ENCODE measurements around the gene BMP6.

BMP6 gene

DNA sequence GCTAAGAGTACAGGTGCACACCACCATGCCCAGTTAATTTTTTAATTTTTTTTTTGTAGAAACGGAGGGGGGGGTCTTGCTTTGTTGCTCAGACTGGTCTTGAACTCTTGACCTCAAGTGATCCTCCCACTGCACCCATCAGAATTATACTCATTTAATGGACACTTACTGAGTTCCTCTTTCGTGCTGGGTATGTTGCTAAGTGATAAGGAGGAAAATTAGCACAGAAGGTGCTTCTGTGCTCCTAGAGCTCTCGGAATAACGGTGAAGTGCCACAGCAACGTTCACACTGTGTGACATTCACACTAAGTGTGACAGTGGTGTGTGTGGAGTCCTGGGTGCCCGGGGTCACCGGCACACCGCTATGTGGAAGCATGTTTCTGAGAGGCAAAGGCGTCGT lies 32.1 kb upstream of the BMP6 start:
- no peaks in the 10 kb centered on the region for H3K9me3 ChIP-seq (ENCODE audit: control insufficient read depth in 1 of 2, low read length in 2 of 2)
- H3K27ac ChIP-seq (ENCODE audit: low read length) = no peak overlapping the region
- no peaks in the 10 kb centered on the region for H3K36me3 ChIP-seq (ENCODE audit: control insufficient read depth in 1 of 2, insufficient read depth in 2 of 2, low read length in 2 of 2)
- H3K4me3 ChIP-seq (ENCODE audit: low read depth in 1 of 2, low read length in 2 of 2) = no peak overlapping the region
- no peaks in the 10 kb centered on the region for H3K4me1 ChIP-seq (ENCODE audit: control insufficient read depth in 1 of 2, insufficient read depth in 2 of 2, low read length in 2 of 2)
- H3K27me3 ChIP-seq (ENCODE audit: low read depth, low read length) = no peaks in the 10 kb centered on the region

DNA sequence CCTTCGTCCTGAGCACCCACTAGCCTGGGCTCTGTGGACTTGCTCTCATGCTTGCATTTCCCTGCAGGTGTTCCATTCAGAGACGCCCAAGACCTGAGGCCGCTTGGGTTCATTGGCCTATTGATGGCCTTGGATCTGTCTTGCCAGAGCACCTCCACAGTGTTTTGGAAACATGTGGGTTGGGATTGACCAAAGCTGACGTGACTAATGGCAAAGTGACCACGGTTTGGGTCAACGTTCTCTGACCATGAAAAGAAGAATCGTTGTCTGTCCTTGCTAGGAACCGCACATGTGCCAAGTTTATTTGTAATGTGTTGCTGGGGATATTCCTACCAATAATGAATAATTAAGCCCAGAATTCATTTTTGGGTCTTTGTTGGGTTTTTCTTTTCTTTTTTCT lies 29.8 kb upstream of the BMP6 start:
- H3K4me1 ChIP-seq (ENCODE audit: control insufficient read depth in 1 of 2, insufficient read depth in 2 of 2, low read length in 2 of 2) = no peaks in the 10 kb centered on the region
- H3K27me3 ChIP-seq (ENCODE audit: low read depth, low read length) = no peaks in the 10 kb centered on the region
- no peaks in the 10 kb centered on the region for H3K36me3 ChIP-seq (ENCODE audit: control insufficient read depth in 1 of 2, insufficient read depth in 2 of 2, low read length in 2 of 2)
- no peak overlapping the region for H3K4me3 ChIP-seq (ENCODE audit: low read depth in 1 of 2, low read length in 2 of 2)
- no peak overlapping the region for H3K27ac ChIP-seq (ENCODE audit: low read length)
- no peaks in the 10 kb centered on the region for H3K9me3 ChIP-seq (ENCODE audit: control insufficient read depth in 1 of 2, low read length in 2 of 2)

DNA sequence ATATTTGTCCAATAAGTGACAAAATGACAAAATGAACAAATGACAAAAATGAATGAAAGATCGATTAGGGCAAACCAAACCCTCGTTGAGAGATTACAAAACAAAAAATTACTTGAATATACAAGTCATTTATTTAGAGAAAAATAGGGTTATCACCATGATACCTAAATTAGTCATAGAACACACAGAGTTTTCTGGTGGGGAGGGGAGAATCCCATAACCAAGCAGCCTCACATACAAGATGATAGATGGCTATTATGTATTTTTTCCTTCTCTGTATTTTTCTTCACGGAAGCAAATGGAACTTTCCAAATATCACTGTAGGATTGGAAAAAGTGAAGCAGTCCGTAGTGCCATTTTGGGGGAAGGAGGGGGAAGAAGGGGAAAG lies 28.5 kb upstream of the BMP6 start:
- peak overlapping the region; percentile 21 for H3K27ac ChIP-seq (ENCODE audit: low read length)
- no peaks in the 10 kb centered on the region for H3K9me3 ChIP-seq (ENCODE audit: control insufficient read depth in 1 of 2, low read length in 2 of 2)
- H3K4me1 ChIP-seq (ENCODE audit: control insufficient read depth in 1 of 2, insufficient read depth in 2 of 2, low read length in 2 of 2) = no peaks in the 10 kb centered on the region
- no peaks in the 10 kb centered on the region for H3K27me3 ChIP-seq (ENCODE audit: low read depth, low read length)
- no peaks in the 10 kb centered on the region for H3K36me3 ChIP-seq (ENCODE audit: control insufficient read depth in 1 of 2, insufficient read depth in 2 of 2, low read length in 2 of 2)
- peak overlapping the region in 1 of 2 donors; percentile 1 for H3K4me3 ChIP-seq (ENCODE audit: low read depth in 1 of 2, low read length in 2 of 2)

DNA sequence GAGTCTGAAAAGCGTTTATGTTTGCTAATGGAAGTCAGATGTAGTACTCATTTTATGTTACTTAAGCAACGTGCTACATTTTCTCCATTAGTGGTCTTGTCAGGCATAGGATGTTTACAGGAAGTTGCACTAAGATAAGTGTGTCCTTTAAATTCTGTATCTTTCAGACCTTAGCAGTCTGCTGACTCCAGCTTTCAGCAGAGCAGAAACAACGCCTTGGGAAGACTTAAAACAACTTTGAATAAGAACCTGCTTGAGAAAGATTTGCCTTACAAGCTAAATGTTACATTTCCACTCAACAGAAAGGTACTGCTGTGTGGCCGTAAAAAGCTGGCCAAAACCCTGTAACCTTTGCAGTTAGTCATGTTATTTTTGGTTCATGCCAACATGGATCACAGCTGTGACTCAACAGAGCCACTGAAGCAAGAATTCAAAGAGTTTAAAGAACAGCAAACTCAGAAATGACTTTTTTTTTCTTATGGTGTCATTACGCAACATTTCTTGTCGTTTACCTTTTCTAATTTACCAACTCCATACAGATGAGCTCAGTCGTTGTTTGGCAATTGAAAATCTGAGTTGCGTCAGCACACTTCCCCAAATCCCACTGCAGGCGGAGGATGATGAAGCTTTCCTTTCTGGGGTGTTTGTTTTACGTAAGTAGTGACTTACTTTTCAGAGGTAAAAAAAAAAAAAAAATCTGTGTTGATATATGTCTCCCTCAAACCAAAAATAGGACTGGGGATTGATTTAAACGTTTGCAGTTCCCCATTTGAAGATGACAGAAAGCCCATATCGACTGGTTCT lies 27.9 kb upstream of the BMP6 start:
- H3K9me3 ChIP-seq (ENCODE audit: control insufficient read depth in 1 of 2, low read length in 2 of 2) = no peaks in the 10 kb centered on the region
- no peaks in the 10 kb centered on the region for H3K36me3 ChIP-seq (ENCODE audit: control insufficient read depth in 1 of 2, insufficient read depth in 2 of 2, low read length in 2 of 2)
- peak overlapping the region in 1 of 2 donors; percentile 1 for H3K4me3 ChIP-seq (ENCODE audit: low read depth in 1 of 2, low read length in 2 of 2)
- H3K4me1 ChIP-seq (ENCODE audit: control insufficient read depth in 1 of 2, insufficient read depth in 2 of 2, low read length in 2 of 2) = no peaks in the 10 kb centered on the region
- H3K27me3 ChIP-seq (ENCODE audit: low read depth, low read length) = no peaks in the 10 kb centered on the region
- peak overlapping the region; percentile 21 for H3K27ac ChIP-seq (ENCODE audit: low read length)

DNA sequence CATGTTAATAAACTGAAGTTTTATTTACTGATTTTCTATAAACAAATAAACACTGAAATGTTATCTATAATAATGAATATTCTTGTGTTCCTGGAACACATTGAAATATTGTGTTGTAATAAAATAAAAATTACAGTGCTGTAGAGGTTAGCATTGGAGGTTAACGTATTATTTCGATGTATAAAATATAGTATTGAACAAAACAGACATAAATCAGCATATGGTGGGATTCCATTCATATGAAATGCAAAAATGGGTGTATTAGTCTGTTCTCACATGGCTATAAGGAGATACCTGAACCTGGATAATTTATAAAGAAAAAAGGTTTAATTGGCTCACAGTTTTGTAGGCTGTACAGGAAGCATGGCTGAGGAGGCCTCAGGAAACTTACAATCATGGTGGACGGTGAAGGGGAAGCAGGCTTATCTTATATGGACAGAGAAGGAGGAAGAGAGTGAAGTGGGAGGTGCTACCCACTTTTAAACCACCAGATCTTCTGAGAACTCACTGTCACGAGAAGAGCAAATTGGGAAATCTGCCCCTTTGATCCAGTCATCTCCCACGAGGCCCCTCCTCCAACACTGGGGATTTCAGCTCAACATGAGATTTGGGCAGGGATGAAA lies 24.6 kb upstream of the BMP6 start:
- Histone ChIP-seq H3K9me3 (ENCODE audit: control insufficient read depth in 1 of 2, low read length in 2 of 2) (no peaks in the 10 kb centered on the region), H3K36me3 (ENCODE audit: control insufficient read depth in 1 of 2, insufficient read depth in 2 of 2, low read length in 2 of 2) (no peaks in the 10 kb centered on the region), H3K4me1 (ENCODE audit: control insufficient read depth in 1 of 2, insufficient read depth in 2 of 2, low read length in 2 of 2) (no peaks in the 10 kb centered on the region), H3K27ac (ENCODE audit: low read length) (no peak overlapping the region), H3K27me3 (ENCODE audit: low read depth, low read length) (no peaks in the 10 kb centered on the region), H3K4me3 (ENCODE audit: low read depth in 1 of 2, low read length in 2 of 2) (no peak overlapping the region)

DNA sequence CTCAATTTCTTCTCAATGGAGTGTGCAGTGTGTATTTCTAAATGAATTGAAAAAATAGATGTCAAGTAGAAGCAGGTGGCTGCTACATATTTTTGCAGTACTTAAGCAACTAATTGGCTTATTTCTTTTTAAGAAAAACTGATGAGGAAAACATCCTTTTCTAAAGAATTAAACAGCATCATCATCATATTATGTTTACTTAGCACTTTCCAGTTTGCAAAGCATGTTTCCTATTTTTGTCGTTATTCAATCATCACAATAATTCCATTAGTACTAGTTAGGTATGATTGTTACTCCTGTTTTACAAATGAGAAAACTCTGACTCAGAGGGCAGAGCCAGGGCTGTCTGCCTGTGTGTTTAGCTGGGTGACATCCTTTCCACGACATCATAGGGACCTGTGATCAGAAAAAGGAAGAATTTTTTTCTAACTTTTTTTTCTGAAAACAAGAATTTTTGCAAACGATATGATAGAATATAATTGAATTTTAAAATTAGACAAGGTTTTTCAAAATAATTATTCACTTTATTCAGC lies 22.7 kb upstream of the BMP6 start:
- no peaks in the 10 kb centered on the region for H3K36me3 ChIP-seq (ENCODE audit: control insufficient read depth in 1 of 2, insufficient read depth in 2 of 2, low read length in 2 of 2)
- no peak overlapping the region for H3K4me3 ChIP-seq (ENCODE audit: low read depth in 1 of 2, low read length in 2 of 2)
- no peaks in the 10 kb centered on the region for H3K4me1 ChIP-seq (ENCODE audit: control insufficient read depth in 1 of 2, insufficient read depth in 2 of 2, low read length in 2 of 2)
- H3K27me3 ChIP-seq (ENCODE audit: low read depth, low read length) = no peaks in the 10 kb centered on the region
- no peaks in the 10 kb centered on the region for H3K9me3 ChIP-seq (ENCODE audit: control insufficient read depth in 1 of 2, low read length in 2 of 2)
- no peak overlapping the region for H3K27ac ChIP-seq (ENCODE audit: low read length)

DNA sequence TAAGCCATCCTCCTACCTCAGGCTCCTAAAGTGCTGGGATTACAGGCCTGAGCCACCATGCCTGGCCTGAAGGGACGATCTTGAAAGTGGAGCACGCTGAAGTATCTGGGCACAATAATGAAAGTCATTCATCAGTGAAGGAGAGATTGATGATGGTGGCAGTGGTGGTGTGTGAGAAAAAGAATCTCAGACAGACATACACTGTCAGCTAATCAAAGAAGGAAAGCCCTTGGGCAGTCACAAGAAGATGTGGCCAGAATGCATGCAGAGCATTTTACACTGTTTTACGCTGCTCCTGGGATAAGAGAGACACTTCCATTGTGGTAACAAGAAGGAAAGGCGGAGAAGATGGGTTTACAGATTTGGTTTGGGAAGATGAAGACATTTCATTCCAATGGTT lies 20.4 kb upstream of the BMP6 start:
- H3K27ac ChIP-seq (ENCODE audit: low read length) = no peak overlapping the region
- no peaks in the 10 kb centered on the region for H3K27me3 ChIP-seq (ENCODE audit: low read depth, low read length)
- no peaks in the 10 kb centered on the region for H3K4me1 ChIP-seq (ENCODE audit: control insufficient read depth in 1 of 2, insufficient read depth in 2 of 2, low read length in 2 of 2)
- H3K4me3 ChIP-seq (ENCODE audit: low read depth in 1 of 2, low read length in 2 of 2) = no peak overlapping the region
- H3K9me3 ChIP-seq (ENCODE audit: control insufficient read depth in 1 of 2, low read length in 2 of 2) = no peaks in the 10 kb centered on the region
- H3K36me3 ChIP-seq (ENCODE audit: control insufficient read depth in 1 of 2, insufficient read depth in 2 of 2, low read length in 2 of 2) = no peaks in the 10 kb centered on the region

DNA sequence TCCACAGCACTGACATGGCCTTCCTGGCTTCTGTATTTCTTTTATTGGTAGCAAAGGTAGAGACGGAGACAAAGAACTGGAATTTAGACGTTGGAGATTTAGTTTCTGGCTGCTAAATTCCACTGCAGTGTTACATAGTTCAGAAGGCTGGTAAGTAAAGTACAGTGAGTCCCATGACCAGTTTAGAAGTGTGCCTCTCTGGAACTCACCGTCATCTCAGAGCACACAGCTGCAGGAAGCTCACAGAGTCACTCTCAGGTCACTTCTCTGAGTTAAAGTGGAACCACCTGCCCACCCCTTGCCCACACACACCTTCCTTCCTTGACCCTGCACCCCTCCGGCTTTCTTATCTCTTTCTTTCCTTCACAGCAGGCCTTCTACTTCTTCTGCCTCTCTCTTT lies 19.6 kb upstream of the BMP6 start:
- no peaks in the 10 kb centered on the region for H3K27me3 ChIP-seq (ENCODE audit: low read depth, low read length)
- H3K9me3 ChIP-seq (ENCODE audit: control insufficient read depth in 1 of 2, low read length in 2 of 2) = peaks cover 0 to 6% of the 10 kb centered on the region in 2 donors
- H3K4me1 ChIP-seq (ENCODE audit: control insufficient read depth in 1 of 2, insufficient read depth in 2 of 2, low read length in 2 of 2) = no peaks in the 10 kb centered on the region
- no peak overlapping the region for H3K27ac ChIP-seq (ENCODE audit: low read length)
- no peak overlapping the region for H3K4me3 ChIP-seq (ENCODE audit: low read depth in 1 of 2, low read length in 2 of 2)
- H3K36me3 ChIP-seq (ENCODE audit: control insufficient read depth in 1 of 2, insufficient read depth in 2 of 2, low read length in 2 of 2) = no peaks in the 10 kb centered on the region

DNA sequence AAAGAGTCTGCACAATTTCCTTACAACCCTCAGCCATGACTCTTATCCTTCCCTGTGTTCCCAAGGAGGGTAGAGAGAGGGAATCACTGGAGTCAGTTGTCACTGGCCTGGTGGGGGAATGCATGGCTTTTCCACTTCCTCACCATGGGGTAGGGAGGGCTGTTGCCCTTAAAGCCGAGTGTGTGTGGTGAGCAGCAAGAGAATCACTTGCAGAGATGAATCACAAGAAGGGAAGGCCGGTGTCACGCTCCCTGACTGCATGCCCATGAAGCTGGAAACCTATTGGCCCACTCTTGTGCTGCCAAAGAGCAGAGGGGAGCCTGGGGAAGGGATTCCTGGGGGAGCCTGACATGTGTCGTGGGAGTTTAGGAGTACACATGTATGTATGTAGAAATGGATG lies 18.1 kb upstream of the BMP6 start:
- H3K9me3 ChIP-seq (ENCODE audit: control insufficient read depth in 1 of 2, low read length in 2 of 2) = peaks cover 0 to 6% of the 10 kb centered on the region in 2 donors
- H3K27ac ChIP-seq (ENCODE audit: low read length) = no peak overlapping the region

DNA sequence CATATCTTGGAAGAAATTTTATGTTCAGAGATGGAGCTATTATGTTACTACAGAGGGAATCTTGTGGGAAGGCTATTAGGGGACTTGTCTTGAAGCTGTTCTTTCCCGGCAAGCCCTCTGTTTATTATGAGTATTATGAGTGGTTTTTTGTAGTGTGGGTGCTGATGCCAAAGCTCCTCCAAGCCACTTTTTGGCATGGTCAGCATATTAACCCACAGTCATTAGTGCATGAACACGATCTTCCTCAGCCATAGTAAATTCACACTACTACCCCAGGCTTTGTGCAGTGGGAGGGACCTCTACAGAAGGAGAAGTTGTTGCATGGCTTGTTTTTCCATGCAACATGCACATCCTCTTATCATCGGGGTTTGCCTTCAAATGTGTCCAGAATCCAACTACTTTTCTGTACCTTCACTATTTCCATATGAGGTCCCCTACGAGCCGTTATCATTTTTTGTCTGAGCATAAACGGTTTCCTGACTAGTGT lies 6.5 kb upstream of the BMP6 start:
- Histone ChIP-seq H3K27me3 (ENCODE audit: low read depth, low read length) (no peaks in the 10 kb centered on the region), H3K27ac (ENCODE audit: low read length) (no peak overlapping the region), H3K4me3 (ENCODE audit: low read depth in 1 of 2, low read length in 2 of 2) (no peak overlapping the region), H3K9me3 (ENCODE audit: control insufficient read depth in 1 of 2, low read length in 2 of 2) (peaks cover 0 to 6% of the 10 kb centered on the region in 2 donors), H3K4me1 (ENCODE audit: control insufficient read depth in 1 of 2, insufficient read depth in 2 of 2, low read length in 2 of 2) (no peaks in the 10 kb centered on the region), H3K36me3 (ENCODE audit: control insufficient read depth in 1 of 2, insufficient read depth in 2 of 2, low read length in 2 of 2) (no peaks in the 10 kb centered on the region)

More for the DNA sequence above, 18.1 kb upstream of the BMP6 start:
- no peaks in the 10 kb centered on the region for H3K27me3 ChIP-seq (ENCODE audit: low read depth, low read length)
- H3K4me1 ChIP-seq (ENCODE audit: control insufficient read depth in 1 of 2, insufficient read depth in 2 of 2, low read length in 2 of 2) = no peaks in the 10 kb centered on the region
- no peaks in the 10 kb centered on the region for H3K36me3 ChIP-seq (ENCODE audit: control insufficient read depth in 1 of 2, insufficient read depth in 2 of 2, low read length in 2 of 2)
- no peak overlapping the region for H3K4me3 ChIP-seq (ENCODE audit: low read depth in 1 of 2, low read length in 2 of 2)

DNA sequence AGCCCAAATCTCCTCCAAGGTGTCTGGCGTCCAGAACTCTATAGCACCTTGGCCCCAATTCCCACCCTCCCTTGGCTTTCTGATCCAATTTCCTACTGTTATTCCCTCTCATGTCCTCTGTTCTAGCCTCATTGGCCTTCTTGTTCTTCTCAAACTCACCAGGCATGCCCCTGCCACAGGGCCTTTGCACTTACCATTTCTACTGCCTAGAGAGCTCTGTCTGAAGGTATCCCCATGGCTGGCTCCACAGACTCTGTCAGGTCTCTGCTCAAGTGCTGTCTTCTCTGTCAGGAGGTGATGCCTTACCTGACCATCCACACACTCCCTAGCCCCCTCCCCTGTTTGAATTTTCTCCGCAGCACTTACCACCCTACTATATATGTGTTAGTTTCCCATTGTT lies 5.6 kb upstream of the BMP6 start:
- Histone ChIP-seq H3K27ac (ENCODE audit: low read length) (no peak overlapping the region), H3K36me3 (ENCODE audit: control insufficient read depth in 1 of 2, insufficient read depth in 2 of 2, low read length in 2 of 2) (no peaks in the 10 kb centered on the region), H3K4me1 (ENCODE audit: control insufficient read depth in 1 of 2, insufficient read depth in 2 of 2, low read length in 2 of 2) (no peaks in the 10 kb centered on the region), H3K4me3 (ENCODE audit: low read depth in 1 of 2, low read length in 2 of 2) (no peak overlapping the region), H3K27me3 (ENCODE audit: low read depth, low read length) (peaks cover 9% of the 10 kb centered on the region), H3K9me3 (ENCODE audit: control insufficient read depth in 1 of 2, low read length in 2 of 2) (peaks cover 0 to 6% of the 10 kb centered on the region in 2 donors)

Data from muscle layer of duodenum (tissue), 2 donors.